ENCODE results near the gene PATE3.

Gene PATE3

DNA sequence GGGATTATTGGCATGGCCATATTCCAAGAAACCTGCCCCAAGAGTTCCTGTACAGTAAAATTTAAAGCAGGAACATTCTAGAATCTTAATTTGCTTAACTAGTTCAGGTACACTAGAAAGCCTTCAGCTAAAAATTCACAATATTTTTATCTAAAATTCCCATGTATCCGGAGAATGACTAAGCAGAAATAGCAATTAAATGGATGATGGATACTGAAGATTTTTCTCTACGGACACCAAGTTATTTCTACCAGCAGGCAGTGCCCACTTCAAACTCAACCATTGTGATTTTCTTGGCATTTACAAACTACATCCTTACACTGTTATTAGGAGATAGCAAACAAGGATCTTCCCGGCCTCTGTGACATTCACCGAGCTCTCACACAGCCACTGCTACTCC lies 2.9 kb downstream of the PATE3 start:
- TF ChIP-seq, protein P1, sequence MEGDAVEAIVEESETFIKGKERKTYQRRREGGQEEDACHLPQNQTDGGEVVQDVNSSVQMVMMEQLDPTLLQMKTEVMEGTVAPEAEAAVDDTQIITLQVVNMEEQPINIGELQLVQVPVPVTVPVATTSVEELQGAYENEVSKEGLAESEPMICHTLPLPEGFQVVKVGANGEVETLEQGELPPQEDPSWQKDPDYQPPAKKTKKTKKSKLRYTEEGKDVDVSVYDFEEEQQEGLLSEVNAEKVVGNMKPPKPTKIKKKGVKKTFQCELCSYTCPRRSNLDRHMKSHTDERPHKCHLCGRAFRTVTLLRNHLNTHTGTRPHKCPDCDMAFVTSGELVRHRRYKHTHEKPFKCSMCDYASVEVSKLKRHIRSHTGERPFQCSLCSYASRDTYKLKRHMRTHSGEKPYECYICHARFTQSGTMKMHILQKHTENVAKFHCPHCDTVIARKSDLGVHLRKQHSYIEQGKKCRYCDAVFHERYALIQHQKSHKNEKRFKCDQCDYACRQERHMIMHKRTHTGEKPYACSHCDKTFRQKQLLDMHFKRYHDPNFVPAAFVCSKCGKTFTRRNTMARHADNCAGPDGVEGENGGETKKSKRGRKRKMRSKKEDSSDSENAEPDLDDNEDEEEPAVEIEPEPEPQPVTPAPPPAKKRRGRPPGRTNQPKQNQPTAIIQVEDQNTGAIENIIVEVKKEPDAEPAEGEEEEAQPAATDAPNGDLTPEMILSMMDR (IDR thresholded peaks at IDR 0.05; ENCODE audit: low read depth, low read length), result no peak
- no peaks in the 10 kb centered on the region for H3K9me3 ChIP-seq (ENCODE audit: insufficient read depth, low read length)
- no peaks in the 10 kb centered on the region for H3K27me3 ChIP-seq (ENCODE audit: low read depth, low read length)
- no peak overlapping the region for H3K4me2 ChIP-seq (ENCODE audit: low read length)
- H3K9ac ChIP-seq (ENCODE audit: low read length), result no peak overlapping the region
- H4K20me1 ChIP-seq (ENCODE audit: insufficient read depth, low read length), result no peaks in the 10 kb centered on the region
- H2AFZ ChIP-seq (ENCODE audit: low read depth, low read length), result no peak overlapping the region
- no peaks in the 10 kb centered on the region for H3K79me2 ChIP-seq (ENCODE audit: low read length)
- H3K4me3 ChIP-seq (ENCODE audit: low read length), result no peak overlapping the region
- H3K27ac ChIP-seq (ENCODE audit: low read length), result no peak overlapping the region
- H3K36me3 ChIP-seq (replicated peaks; ENCODE audit: low read depth, low read length), result no peaks in the 10 kb centered on the region
- no peaks in the 10 kb centered on the region for H3K4me1 ChIP-seq (ENCODE audit: low read length)

DNA sequence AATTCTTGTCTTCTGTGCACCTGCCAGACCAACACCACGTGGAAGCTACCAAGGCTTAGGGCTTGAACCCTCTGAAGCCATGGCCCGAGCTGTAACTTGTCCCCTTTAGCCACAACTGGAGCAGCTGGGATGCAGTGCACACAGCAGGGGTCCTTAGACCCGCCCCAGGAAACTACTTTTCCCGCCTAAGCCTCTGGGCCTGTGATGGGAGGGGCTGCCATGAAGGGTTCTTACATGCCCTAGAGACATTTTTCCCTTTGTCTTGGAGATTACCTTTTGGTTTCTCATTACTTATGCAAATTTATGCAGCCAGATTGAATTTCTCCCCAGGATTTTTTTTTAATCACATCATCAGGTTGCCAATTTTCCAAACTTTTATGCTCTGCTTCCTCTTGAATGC lies 9.7 kb downstream of the PATE3 start:
- TF ChIP-seq EZH2phosphoT487 (IDR thresholded peaks at IDR 0.05; ENCODE audit: low read depth), result no peak
- TF ChIP-seq, protein P1 (IDR thresholded peaks at IDR 0.05; ENCODE audit: low read depth, low read length), result no peak
- H3K4me1 ChIP-seq (ENCODE audit: low read length), result no peaks in the 10 kb centered on the region
- H3K4me3 ChIP-seq (ENCODE audit: low read length), result no peak overlapping the region
- H3K27ac ChIP-seq (ENCODE audit: low read length), result no peak overlapping the region
- H2AFZ ChIP-seq (ENCODE audit: low read depth, low read length), result no peak overlapping the region
- no peaks in the 10 kb centered on the region for H3K36me3 ChIP-seq (replicated peaks; ENCODE audit: low read depth, low read length)
- no peaks in the 10 kb centered on the region for H3K27me3 ChIP-seq (ENCODE audit: low read depth, low read length)
- H3K9me3 ChIP-seq (ENCODE audit: insufficient read depth, low read length), result peaks cover 9% of the 10 kb centered on the region
- no peaks in the 10 kb centered on the region for H3K79me2 ChIP-seq (ENCODE audit: low read length)
- H4K20me1 ChIP-seq (ENCODE audit: insufficient read depth, low read length), result no peaks in the 10 kb centered on the region
- no peak overlapping the region for H3K4me2 ChIP-seq (ENCODE audit: low read length)
- H3K9ac ChIP-seq (ENCODE audit: low read length), result no peak overlapping the region

DNA sequence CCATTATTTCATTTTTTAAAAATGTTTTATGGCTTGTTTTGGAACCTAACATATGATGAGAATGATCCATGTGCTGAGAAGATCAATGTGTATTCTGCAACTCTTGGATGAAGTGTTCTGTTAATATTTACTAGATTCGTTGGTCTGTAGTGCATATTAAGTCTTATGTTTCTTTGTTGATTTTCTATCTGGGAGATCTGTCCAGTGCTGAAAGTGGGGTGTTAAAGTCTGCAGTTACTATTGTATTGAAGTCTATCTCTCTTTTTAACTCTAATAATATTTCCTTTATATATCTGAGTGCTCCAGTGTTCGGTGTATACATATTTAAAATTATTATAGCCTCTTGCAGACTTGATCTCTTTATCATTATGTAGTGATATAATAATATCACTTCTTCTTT lies 11.9 kb downstream of the PATE3 start:
- Histone ChIP-seq H3K79me2 (ENCODE audit: low read length) (no peaks in the 10 kb centered on the region), H3K4me3 (ENCODE audit: low read length) (no peak overlapping the region), H3K9me3 (ENCODE audit: insufficient read depth, low read length) (peaks cover 13% of the 10 kb centered on the region), H4K20me1 (ENCODE audit: insufficient read depth, low read length) (no peaks in the 10 kb centered on the region), H3K9ac (ENCODE audit: low read length) (no peak overlapping the region), H2AFZ (ENCODE audit: low read depth, low read length) (no peak overlapping the region), H3K36me3 (replicated peaks; ENCODE audit: low read depth, low read length) (no peaks in the 10 kb centered on the region), H3K27me3 (ENCODE audit: low read depth, low read length) (no peaks in the 10 kb centered on the region), H3K27ac (ENCODE audit: low read length) (no peak overlapping the region), H3K4me1 (ENCODE audit: low read length) (no peaks in the 10 kb centered on the region), H3K4me2 (ENCODE audit: low read length) (no peak overlapping the region)
- TF ChIP-seq EZH2phosphoT487 (IDR thresholded peaks at IDR 0.05; ENCODE audit: low read depth), result no peak
- TF ChIP-seq, protein P1 (IDR thresholded peaks at IDR 0.05; ENCODE audit: low read depth, low read length), result no peak

DNA sequence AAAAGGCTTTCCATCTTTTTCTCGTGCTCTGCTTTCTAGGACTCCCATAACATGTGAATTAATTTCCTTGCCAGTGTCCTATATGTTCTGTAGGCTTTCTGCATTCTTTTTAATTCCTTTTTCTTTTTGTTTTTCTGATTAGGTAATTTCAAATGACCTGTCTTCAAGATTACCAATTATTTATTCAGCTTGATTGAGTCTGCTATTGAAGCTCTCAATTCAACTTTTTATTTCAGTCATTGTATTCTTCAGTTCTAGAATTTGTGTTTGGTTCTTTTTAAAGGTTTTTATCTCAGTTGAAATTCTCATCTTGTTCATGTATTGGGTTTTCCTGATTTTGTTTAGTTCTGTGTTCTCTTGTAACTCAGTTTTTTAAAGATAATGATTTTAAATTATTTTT lies 14.5 kb downstream of the PATE3 start:
- no peak overlapping the region for H3K9ac ChIP-seq (ENCODE audit: low read length)
- H3K4me1 ChIP-seq (ENCODE audit: low read length), result no peaks in the 10 kb centered on the region
- no peak overlapping the region for H3K4me3 ChIP-seq (ENCODE audit: low read length)
- H3K27ac ChIP-seq (ENCODE audit: low read length), result no peak overlapping the region
- H3K27me3 ChIP-seq (ENCODE audit: low read depth, low read length), result no peaks in the 10 kb centered on the region
- TF ChIP-seq, protein P1 (IDR thresholded peaks at IDR 0.05; ENCODE audit: low read depth, low read length), result no peak
- no peak for TF ChIP-seq EZH2phosphoT487 (IDR thresholded peaks at IDR 0.05; ENCODE audit: low read depth)
- H3K36me3 ChIP-seq (replicated peaks; ENCODE audit: low read depth, low read length), result no peaks in the 10 kb centered on the region
- H2AFZ ChIP-seq (ENCODE audit: low read depth, low read length), result no peak overlapping the region
- H4K20me1 ChIP-seq (ENCODE audit: insufficient read depth, low read length), result no peaks in the 10 kb centered on the region
- H3K9me3 ChIP-seq (ENCODE audit: insufficient read depth, low read length), result peaks cover 13% of the 10 kb centered on the region
- no peak overlapping the region for H3K4me2 ChIP-seq (ENCODE audit: low read length)
- no peaks in the 10 kb centered on the region for H3K79me2 ChIP-seq (ENCODE audit: low read length)

All from OCI-LY3 (cell line).